C4-2B (cell line): ENCODE data around the gene RANBP17.

ENCODE experiments used
- H3K27ac ChIP-seq: fragments of 450-650 bp; 2 replicates; pipeline ENCODE4 v1.5.1; 2017
- ZFX ChIP-seq: fragments of 450-650 bp; IDR thresholded peaks from 2 replicates; pipeline ENCODE4 v1.6.1; 2017
- TF ChIP-seq, protein P1 (sequence below): fragments of 450-650 bp; conservative IDR thresholded peaks from 2 replicates; pipeline ENCODE4 v1.5.1; 2017; ENCODE audit warnings: mild to moderate bottlenecking

RANBP17 gene

DNA sequence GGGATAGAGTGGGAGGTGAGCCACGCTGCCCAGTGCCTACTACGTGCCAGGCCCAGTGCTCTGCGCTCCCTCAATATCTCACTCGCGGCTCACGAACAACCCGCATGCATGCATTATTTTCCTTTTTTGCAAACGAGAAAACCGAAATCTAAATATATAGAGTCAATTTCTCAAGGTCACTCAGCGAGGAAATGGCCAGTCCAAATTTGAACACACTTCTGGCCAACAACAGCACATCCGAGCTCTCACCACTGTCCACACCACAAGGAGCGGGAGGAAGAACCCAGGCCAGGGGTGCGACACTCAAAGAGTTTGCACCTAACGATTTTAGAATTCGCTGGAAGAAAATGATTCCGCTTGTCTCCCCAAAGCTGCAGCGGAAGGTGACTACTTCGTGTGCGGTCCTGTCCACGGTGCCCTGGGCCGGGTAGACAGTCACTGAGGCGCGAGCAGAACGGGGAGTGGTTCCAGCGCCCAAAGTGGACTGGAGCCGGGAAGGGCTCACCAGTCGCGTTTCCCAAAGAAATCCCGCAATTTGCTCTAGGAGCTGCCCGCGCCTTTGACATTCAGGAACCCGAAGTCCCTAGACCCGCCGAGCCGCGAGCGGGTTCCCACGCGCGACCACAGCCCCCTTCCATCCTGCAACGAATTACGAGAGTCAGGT, 446.1 kb downstream of the RANBP17 start:
- TF ChIP-seq, protein P1, sequence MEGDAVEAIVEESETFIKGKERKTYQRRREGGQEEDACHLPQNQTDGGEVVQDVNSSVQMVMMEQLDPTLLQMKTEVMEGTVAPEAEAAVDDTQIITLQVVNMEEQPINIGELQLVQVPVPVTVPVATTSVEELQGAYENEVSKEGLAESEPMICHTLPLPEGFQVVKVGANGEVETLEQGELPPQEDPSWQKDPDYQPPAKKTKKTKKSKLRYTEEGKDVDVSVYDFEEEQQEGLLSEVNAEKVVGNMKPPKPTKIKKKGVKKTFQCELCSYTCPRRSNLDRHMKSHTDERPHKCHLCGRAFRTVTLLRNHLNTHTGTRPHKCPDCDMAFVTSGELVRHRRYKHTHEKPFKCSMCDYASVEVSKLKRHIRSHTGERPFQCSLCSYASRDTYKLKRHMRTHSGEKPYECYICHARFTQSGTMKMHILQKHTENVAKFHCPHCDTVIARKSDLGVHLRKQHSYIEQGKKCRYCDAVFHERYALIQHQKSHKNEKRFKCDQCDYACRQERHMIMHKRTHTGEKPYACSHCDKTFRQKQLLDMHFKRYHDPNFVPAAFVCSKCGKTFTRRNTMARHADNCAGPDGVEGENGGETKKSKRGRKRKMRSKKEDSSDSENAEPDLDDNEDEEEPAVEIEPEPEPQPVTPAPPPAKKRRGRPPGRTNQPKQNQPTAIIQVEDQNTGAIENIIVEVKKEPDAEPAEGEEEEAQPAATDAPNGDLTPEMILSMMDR = no peak
- no peak for TF ChIP-seq ZFX
- no peak overlapping the region for H3K27ac ChIP-seq

DNA sequence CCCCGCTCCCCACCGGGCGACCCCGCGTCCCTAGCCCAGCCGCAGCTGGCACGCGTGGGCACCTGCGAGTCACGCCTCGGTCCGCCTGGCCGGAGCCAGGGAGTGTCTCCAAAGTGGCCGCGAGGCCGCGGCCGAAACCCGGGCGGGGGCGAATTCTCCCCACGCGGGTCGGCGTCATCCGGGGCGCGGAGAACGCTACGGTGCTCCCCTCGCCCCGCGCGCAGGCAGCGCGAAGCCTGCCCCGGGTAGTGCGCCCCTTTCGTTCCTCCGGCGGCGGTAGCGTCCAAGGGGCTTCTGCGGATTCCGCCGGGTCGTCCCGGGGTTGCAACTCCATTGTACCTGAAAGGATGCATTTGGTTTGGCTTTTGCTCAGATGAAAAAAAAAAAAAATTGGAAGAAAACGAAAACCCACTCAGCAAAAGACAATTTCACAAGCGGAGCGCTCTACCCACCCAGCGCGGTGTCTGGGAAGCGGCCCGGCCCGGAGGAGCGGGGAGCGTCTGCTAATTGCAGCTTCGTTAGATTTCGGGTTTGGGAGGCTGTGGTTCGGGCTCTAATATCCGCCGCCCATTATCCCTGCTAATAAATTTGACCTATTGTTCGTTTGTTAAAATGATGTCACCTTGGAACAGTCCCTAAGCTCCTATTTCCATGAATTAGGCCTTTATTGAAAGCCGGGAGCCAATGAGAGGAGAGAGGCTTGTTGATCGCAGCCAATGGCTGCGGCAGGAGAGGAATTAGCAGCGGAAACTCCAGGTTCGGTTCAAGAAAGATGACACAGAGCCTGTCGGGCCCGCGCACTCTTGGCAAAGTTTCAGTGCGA, 446.8 kb downstream of the RANBP17 start, which contains the start of gene TLX3:
TSS of gene TLX3 (plus strand) at position 796 of the 823 bp plus-strand sequence. CDS start 118 bp downstream, outside the sequence.
- TF ChIP-seq, protein P1 = no peak
- TF ChIP-seq ZFX = no peak
- no peak within 1 kb of the TSS for H3K27ac ChIP-seq

DNA sequence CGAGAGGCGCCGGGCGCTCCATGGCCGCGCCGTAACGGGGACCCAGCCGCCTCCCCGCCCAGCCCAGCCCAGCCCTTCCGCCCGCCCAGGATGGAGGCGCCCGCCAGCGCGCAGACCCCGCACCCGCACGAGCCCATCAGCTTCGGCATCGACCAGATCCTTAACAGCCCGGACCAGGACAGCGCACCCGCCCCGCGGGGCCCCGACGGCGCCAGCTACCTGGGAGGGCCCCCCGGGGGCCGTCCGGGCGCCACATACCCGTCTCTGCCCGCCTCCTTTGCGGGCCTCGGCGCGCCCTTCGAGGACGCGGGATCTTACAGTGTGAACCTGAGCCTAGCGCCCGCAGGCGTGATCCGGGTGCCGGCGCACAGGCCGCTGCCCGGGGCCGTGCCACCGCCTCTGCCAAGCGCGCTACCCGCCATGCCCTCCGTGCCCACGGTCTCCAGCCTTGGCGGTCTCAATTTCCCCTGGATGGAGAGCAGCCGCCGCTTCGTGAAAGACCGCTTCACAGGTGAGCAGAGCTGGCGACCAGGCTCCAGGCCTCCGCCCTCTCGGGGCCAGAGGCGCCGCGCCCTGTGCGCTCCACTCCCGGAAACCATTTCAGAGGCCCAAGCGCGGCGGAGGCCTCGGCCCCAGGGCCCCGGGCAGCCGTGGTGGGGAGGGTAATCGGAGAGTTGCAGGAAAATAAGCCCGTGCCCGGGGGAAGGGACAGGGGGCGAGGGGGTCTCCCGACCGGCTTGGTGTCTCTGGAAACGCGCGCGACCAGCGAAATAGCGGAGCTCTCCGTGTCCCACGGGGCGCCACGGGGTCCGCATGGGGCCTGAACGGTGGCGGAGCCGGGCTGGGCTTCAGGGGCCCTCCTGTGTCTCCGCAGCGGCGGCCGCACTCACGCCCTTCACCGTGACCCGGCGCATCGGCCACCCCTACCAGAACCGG, 447.7 kb downstream of the RANBP17 start:
- no peak overlapping the region for H3K27ac ChIP-seq
- TF ChIP-seq, protein P1 = no peak
- TF ChIP-seq ZFX = no peak

DNA sequence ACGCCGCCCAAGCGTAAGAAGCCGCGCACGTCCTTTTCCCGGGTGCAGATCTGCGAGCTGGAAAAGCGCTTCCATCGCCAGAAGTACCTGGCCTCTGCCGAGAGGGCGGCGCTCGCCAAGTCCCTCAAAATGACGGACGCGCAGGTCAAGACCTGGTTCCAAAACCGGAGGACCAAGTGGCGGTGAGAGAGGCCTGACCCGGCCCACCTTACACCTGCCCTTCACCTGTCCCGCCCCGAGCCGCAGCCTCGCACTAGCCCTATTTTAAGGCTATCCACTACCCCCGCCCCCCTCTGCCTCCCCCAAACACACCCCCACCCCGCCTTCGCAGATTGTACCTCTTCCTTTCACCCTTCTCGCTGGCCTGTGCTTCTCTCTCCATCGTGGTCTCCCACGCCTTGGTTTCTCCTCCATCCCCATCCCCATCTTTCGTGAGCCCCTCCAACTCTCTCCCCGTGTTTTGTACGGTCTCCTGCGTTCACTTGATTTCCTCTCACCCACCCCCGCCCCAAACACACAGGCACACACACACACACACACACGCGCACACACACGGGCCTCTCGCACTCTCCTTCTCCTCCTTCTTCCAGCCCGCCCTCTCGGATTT, 448.5 kb downstream of the RANBP17 start:
- H3K27ac ChIP-seq = no peak overlapping the region
- TF ChIP-seq, protein P1 = no peak
- no peak for TF ChIP-seq ZFX

DNA sequence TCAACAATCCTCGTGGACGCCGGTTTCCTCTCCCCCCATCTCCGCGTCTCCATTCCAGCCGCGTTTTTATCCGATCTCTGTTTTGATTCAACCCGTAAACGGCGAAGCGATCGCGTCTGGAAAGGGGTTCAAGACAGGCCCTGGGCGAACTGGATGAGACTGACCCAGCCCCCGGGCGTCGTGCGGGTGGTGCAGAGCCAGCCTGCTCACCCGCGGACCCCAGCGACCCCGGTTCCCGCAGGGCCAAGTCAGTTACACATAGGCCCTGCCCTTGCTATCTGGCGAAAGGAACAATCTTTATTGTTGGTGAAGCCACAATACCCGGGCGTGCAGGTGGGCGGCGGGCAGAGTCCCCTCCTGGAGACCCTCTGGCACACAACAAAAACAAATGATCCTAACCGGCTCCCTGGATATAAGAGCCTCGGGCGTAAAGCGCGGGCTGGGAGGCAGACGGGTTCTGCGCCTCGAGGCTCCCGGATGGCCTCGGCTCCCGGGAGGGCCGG, 449.1 kb downstream of the RANBP17 start:
- H3K27ac ChIP-seq = no peak overlapping the region
- no peak for TF ChIP-seq ZFX
- TF ChIP-seq, protein P1 = no peak

DNA sequence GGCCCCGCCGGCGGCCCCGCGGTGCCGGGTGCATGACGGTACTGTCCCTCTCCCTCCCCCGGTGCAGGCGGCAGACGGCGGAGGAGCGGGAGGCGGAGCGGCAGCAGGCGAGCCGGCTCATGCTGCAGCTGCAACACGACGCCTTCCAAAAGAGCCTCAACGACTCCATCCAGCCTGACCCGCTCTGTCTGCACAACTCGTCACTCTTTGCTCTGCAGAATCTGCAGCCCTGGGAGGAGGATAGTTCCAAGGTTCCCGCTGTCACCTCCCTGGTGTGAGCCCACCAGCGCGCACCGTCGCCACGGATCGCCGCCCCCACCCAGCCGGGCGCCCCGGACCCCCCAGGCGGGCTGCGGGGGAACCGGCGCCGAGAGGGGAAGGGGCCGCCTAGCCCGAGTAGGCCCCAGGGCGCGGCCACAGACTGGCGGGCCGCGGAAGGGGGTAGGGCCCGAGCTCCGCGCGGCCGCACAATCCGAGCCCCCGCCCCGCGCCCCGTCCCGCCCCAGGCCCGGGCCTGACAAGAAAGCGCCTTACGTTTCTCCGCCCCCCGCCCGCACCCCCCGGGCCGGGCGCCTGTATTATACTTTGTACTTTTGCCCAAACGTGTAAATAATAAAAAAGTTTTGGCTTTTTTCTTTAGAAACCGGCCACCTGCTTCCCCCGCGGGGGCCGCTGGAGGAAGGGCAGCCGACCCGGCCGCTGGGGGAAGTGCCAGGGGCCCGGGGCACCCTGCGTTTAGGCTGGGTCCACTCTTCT, 449.7 kb downstream of the RANBP17 start:
- no peak overlapping the region for H3K27ac ChIP-seq
- TF ChIP-seq, protein P1 = no peak
- TF ChIP-seq ZFX = no peak
